Omental fat pad (tissue), 4 donors: ENCODE results near the gene ATP5F1D. TPM values are rescaled to one million over a fixed set of nuclear protein-coding genes. Genes with fewer than 3 reads are reported as not detected.

Experiments
- ATAC-seq: fragments of 150-250 bp; one replicate; pipeline ENCODE4 v1.9.1; 2016; ENCODE audit warnings: mild to moderate bottlenecking, moderate library complexity; ENCODE audit not compliant: low FRiP score
- DNase-seq: peaks from one replicate; pipeline ENCODE4 v3.0.0-alpha.2; 2019; ENCODE audit warnings: low spot score
- total RNA-seq, 4 donors: library from RNA; depleted of rRNA; stranded (reverse); fragments of >200 nt; gene quantifications; one replicate each; pipeline ENCODE4 v1.1.0, GENCODE V29; 2016
- TF ChIP-seq, protein P1 (sequence below), 3 donors: fragments of 450-650 bp; IDR thresholded peaks; one replicate each; pipeline ENCODE4 v1.5.1; 2016 to 2017; ENCODE audit warnings: antibody characterized with exemption in 3 of 3, mild to moderate bottlenecking in 3 of 3, moderate library complexity in 2 of 3

ATP5F1D gene
- total RNA-seq, 4 donors from 2014 or later: 46.4 to 76.0 (median 60.2) TPM

DNA sequence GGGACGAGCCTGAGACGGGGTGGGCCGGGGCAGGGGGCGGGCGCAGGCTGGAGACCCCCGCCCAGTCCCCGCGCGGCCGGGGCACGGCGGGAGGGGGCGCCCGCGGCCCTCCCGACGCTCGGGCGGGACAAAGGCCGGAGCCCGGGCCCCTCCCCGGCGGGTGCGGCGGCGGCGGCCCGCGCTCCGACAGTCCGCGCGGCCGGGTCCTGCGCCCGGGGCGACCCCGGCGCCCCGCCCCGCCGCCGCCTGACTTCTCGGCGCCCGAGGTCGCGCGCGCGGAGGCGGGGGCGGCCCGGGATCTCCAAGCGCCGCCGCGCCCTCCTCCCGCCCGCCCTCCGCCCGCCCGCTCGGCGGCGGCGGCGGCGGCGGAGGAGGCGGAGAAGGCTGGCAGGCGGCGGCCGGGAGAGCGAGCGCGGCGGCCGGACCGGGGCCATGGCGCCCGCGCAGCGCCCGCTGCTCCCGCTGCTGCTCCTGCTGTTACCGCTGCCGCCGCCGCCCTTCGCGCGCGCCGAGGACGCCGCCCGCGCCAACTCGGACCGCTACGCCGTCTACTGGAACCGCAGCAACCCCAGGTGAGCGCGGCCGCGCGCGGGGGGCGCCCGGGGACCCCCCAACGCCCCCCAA, 44.3 kb downstream of the ATP5F1D start, which contains the start of gene EFNA2:
EFNA2 (plus strand) TSS at position 137 of the 624 bp plus-strand sequence; CDS start at position 433, 296 bp downstream.
- TF ChIP-seq, protein P1, sequence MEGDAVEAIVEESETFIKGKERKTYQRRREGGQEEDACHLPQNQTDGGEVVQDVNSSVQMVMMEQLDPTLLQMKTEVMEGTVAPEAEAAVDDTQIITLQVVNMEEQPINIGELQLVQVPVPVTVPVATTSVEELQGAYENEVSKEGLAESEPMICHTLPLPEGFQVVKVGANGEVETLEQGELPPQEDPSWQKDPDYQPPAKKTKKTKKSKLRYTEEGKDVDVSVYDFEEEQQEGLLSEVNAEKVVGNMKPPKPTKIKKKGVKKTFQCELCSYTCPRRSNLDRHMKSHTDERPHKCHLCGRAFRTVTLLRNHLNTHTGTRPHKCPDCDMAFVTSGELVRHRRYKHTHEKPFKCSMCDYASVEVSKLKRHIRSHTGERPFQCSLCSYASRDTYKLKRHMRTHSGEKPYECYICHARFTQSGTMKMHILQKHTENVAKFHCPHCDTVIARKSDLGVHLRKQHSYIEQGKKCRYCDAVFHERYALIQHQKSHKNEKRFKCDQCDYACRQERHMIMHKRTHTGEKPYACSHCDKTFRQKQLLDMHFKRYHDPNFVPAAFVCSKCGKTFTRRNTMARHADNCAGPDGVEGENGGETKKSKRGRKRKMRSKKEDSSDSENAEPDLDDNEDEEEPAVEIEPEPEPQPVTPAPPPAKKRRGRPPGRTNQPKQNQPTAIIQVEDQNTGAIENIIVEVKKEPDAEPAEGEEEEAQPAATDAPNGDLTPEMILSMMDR (IDR thresholded peaks at IDR 0.05): no peak
- ATAC-seq: no peak
- DNase-seq: no peak

GRCh38 chr19:1286487-1287353, 45.2 kb downstream of the ATP5F1D start:
- TF ChIP-seq, protein P1 (IDR thresholded peaks at IDR 0.05): no peak
- ATAC-seq (no peak), DNase-seq (no peak)

- DNase-seq (no peak), ATAC-seq (no peak)
- TF ChIP-seq, protein P1 (IDR thresholded peaks at IDR 0.05): no peak
Observed at GRCh38 chr19:1287354-1288225, 46.0 kb downstream of the ATP5F1D start.

DNA sequence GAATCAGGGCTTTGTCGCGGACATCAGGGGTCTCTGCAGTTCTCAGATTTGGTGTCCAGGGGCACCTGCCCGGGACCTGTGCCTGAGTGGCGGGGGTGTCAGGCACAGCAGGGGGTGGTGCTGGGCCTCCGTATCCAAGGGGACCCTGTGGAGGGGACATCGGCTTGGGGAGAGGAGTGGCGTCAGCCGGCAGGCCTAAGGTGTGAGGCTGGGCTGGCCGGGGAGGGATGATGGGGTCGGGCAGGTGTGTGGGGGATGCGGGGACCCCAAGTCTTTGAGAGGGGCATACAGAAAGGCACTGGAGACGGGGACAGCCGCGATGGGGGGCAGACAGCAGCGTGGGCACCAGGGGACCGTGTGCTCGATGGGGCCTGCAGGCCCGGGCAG, 46.7 kb downstream of the ATP5F1D start:
- DNase-seq: no peak
- TF ChIP-seq, protein P1 (IDR thresholded peaks at IDR 0.05): no peak
- no peak for ATAC-seq

GRCh38 chr19:1288833-1289685, 47.5 kb downstream of the ATP5F1D start:
- TF ChIP-seq, protein P1 (IDR thresholded peaks at IDR 0.05): no peak
- ATAC-seq (no peak), DNase-seq (no peak)

DNA sequence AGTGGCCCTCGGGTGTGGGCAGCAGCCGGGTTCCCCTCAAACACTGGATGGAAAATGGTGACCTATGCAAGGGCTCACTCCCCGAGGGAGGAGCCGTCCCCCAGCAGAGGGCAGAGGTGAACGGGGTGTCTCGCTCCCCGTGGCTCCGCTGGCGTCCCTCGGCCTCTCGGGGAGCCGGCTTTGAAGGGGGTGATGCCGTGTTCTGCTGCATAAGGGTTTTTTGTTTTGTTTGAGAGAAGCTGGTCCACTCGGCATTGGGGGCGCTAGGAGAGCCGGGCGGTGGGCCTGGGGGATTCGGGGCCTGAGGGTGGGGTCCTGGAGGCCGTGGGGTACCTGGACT, 48.1 kb downstream of the ATP5F1D start:
- DNase-seq (no peak), ATAC-seq (no peak)
- TF ChIP-seq, protein P1 (IDR thresholded peaks at IDR 0.05): no peak
